ENCODE measurements around the gene CXCR5.

GRCh38 chr11:118914178-118914918, 30.7 kb downstream of the CXCR5 start:
- TF ChIP-seq POLR2A (IDR thresholded peaks at IDR 0.05), result no peak
- TF ChIP-seq CTCF (IDR thresholded peaks at IDR 0.05), result no peak
